HepG2 (cell line): ENCODE data around the gene RPGR.

Experiments used
- CHD2 ChIP-seq: IDR thresholded peaks from 2 replicates; pipeline ENCODE4 v1.6.1; 2011; ENCODE audit warnings: low read depth, low read length, improper control_type of control experiment
- GABPA ChIP-seq, 2 experiments: IDR thresholded peaks; 2 replicates each; pipeline ENCODE4 v1.6.1; 2011 to 2016; ENCODE audit warnings: low read depth in 2 of 2, low read length in 1 of 2, missing biosample characterization in 1 of 2, missing genetic modification characterization in 1 of 2
- KAT7 ChIP-seq: IDR thresholded peaks from 2 replicates; pipeline ENCODE4 v1.6.1; 2018; ENCODE audit warnings: borderline replicate concordance, missing compliant biosample characterization
- KLF16 ChIP-seq, 2 experiments: sonication (generic) in 1 of 2; formaldehyde crosslinking in 1 of 2; IDR thresholded peaks; 2 replicates each; pipeline versions ENCODE4 v1.6.1 to v1.8.0; 2016 to 2023; ENCODE audit warnings: missing genetic modification reagents in 2 of 2, missing compliant biosample characterization in 1 of 2
- PCBP2 ChIP-seq: fragments of 200-400 bp; formaldehyde crosslinking; optimal IDR thresholded peaks from 2 replicates; pipeline ENCODE3; 2018; ENCODE audit warnings: low read length, low read depth; ENCODE audit not compliant: poor library complexity, severe bottlenecking
- PHB2 ChIP-seq: fragments of 450-650 bp; IDR thresholded peaks from 2 replicates; pipeline ENCODE4 v1.6.1; 2018; ENCODE audit not compliant: partially characterized antibody
- SP2 ChIP-seq: sonication (generic); formaldehyde crosslinking; IDR thresholded peaks from 2 replicates; pipeline ENCODE4 v1.5.1; 2020; ENCODE audit warnings: mild to moderate bottlenecking, missing genetic modification reagents
- TF ChIP-seq, protein P1 (sequence below): IDR thresholded peaks from 2 replicates; pipeline ENCODE4 v1.6.1; 2012; ENCODE audit warnings: inconsistent platforms

DNA sequence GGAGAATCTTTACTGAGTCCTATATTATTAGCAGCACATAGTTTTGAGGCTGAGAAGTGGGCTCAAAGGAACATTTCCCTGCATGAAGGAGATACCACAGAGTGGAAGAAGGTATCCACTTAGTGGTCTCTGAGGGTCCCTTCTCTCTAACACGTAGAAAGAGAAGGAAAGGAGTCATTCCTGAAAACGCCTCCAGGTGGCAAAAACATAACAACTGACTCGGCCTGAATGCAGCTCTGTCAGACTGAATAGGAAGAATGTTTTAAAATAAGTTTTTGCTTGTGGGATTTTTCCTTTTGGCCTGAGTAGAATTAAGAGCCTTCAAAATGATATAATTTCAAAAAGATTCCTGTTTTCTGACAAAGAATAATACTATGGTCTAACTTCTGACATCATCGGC lies 23.3 kb downstream of the RPGR start:
- no peak for TF ChIP-seq CHD2
- no peak for TF ChIP-seq GABPA (IDR thresholded peaks at IDR 0.05; ENCODE audit: low read depth, low read length)
- no peak for TF ChIP-seq GABPA (CRISPR knock-in tag; IDR thresholded peaks at IDR 0.05; ENCODE audit: low read depth)
- TF ChIP-seq PCBP2 = no peak
- no peak for TF ChIP-seq PHB2
- no peak for TF ChIP-seq KAT7 (CRISPR knock-in tag)
- TF ChIP-seq, protein P1, sequence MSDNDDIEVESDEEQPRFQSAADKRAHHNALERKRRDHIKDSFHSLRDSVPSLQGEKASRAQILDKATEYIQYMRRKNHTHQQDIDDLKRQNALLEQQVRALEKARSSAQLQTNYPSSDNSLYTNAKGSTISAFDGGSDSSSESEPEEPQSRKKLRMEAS = no peak
- no peak for TF ChIP-seq SP2
- no peak for TF ChIP-seq KLF16 (CRISPR knock-in tag; IDR thresholded peaks at IDR 0.05)
